ENCODE data around the gene C1orf21. TPM values are rescaled to one million over a fixed set of nuclear protein-coding genes. Genes with fewer than 3 reads are reported as not detected.
"Not testable (repeated sequence)": the region's sequence is repeated elsewhere in the genome, so short reads cannot be mapped to it uniquely, and the experiment has no call there.

The C1orf21 gene, protein sequence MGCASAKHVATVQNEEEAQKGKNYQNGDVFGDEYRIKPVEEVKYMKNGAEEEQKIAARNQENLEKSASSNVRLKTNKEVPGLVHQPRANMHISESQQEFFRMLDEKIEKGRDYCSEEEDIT
- total RNA-seq = 3.4 and 4.2 TPM in 2 replicates

DNA sequence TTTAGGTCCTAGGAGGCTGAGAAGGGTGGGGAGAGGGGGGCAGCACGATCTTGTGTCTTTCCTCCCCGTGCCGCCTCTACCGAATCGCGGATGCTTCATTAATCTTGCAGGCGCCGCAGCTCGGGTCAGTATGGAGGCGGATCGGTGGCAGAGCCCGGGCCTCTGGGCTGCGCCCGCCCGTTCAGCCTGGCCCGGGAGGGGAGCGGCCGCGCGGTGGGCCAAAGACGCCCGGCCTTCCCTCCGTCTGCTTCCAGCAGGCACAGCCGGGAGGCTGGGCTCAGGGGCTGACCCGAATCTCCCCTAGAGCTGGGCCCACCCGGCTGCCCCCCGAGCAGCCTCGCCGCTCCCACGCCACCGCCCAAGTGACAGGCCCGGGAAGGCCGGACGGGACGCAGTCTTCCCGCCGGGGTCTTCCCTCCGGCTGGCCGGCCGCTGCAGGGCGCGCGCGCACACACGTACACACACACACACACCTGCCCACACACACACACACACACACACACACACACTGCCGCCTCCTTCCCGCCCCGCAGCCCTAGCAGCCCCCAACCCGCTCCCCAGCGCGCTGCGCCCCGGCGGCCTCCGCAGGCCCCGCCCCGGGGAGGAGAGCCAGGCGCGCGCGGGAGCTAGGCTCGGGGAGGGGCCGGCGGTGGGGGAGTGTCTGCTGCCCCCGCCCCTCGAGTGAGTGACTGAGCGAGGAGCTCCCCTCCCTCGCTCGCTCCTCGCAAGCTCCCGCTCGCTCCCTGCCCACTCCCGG is at the start of gene C1orf21:
TSS of gene C1orf21 (plus strand) at position 718 of the 757 bp plus-strand sequence. CDS start 90,481 bp downstream, outside the sequence.
- H3K4me3 Mint-ChIP-seq (ENCODE audit: low read depth) = peak within 1 kb of the TSS; percentile 87
- peaks cover 76% of the 10 kb centered on the region for H3K27me3 Mint-ChIP-seq (ENCODE audit: low read depth)
- H3K9me3 Mint-ChIP-seq = no peaks in the 10 kb centered on the region
- H3K27ac Mint-ChIP-seq = peak within 1 kb of the TSS; percentile 70
- intact Hi-C loops (cut with micrococcal nuclease) = loop anchor here (2.0 to 10.0 kb wide), 6 partner anchors 104 to 752 kb away; partner anchors contain the start of genes ARPC5, RNF2 and TSEN15
- H3K36me3 Mint-ChIP-seq (ENCODE audit: low read depth) = no peaks in the 10 kb centered on the region
- peaks cover 22% of the 10 kb centered on the region for H3K4me1 Mint-ChIP-seq (ENCODE audit: low read depth)
- DNase-seq (ENCODE audit: low spot score) = peak; percentile 70

- H3K4me1 Mint-ChIP-seq (ENCODE audit: low read depth); H3K36me3 Mint-ChIP-seq (ENCODE audit: low read depth); H3K27me3 Mint-ChIP-seq (ENCODE audit: low read depth); H3K27ac Mint-ChIP-seq; intact Hi-C loops (cut with micrococcal nuclease); H3K9me3 Mint-ChIP-seq; H3K4me3 Mint-ChIP-seq (ENCODE audit: low read depth); DNase-seq (ENCODE audit: low spot score): not testable (repeated sequence)
These were observed 49.0 kb upstream of the C1orf21 start for GRCh38 chr1:184337865-184338264.

DNA sequence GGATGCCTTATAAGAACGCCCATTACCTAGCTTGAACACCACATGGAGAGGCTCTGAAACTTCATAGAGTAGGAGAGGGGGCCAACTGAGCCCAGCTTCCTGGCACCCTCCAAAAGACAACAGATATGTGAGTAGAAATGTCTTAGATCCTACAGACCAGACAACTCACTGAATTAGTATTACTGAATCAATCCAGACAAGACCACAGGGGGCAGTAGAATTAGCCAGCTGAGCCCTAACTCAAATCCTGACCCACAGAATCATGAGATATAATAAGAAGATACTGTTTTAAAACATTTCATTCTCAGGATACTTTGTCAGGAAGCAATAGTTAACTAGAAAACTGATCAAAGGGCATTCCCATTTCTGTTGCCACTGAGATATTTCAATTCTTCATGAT is 45.8 kb upstream of the C1orf21 start:
- Mint-ChIP-seq H3K9me3 (no peaks in the 10 kb centered on the region), H3K4me3 (ENCODE audit: low read depth) (no peak overlapping the region), H3K27ac (no peak overlapping the region), H3K36me3 (ENCODE audit: low read depth) (no peaks in the 10 kb centered on the region), H3K27me3 (ENCODE audit: low read depth) (no peaks in the 10 kb centered on the region), H3K4me1 (ENCODE audit: low read depth) (no peaks in the 10 kb centered on the region)
- no peak for DNase-seq (ENCODE audit: low spot score)
- intact Hi-C loops (cut with micrococcal nuclease) = no loop called here

- Mint-ChIP-seq H3K9me3 (no peaks in the 10 kb centered on the region), H3K4me1 (ENCODE audit: low read depth) (no peaks in the 10 kb centered on the region), H3K36me3 (ENCODE audit: low read depth) (no peaks in the 10 kb centered on the region), H3K27me3 (ENCODE audit: low read depth) (peaks cover 7% of the 10 kb centered on the region), H3K27ac (no peak overlapping the region), H3K4me3 (ENCODE audit: low read depth) (no peak overlapping the region)
- no peak for DNase-seq (ENCODE audit: low spot score)
- intact Hi-C loops (cut with micrococcal nuclease) = no loop called here
These were observed 36.3 kb upstream of the C1orf21 start for GRCh38 chr1:184350573-184350972.

GRCh38 chr1:184351416-184351975 is 35.3 kb upstream of the C1orf21 start:
- intact Hi-C loops (cut with micrococcal nuclease) = no loop called here
- peaks cover 12% of the 10 kb centered on the region for H3K27me3 Mint-ChIP-seq (ENCODE audit: low read depth)
- H3K27ac Mint-ChIP-seq = no peak overlapping the region
- no peaks in the 10 kb centered on the region for H3K4me1 Mint-ChIP-seq (ENCODE audit: low read depth)
- H3K36me3 Mint-ChIP-seq (ENCODE audit: low read depth) = no peaks in the 10 kb centered on the region
- H3K4me3 Mint-ChIP-seq (ENCODE audit: low read depth) = no peak overlapping the region
- no peaks in the 10 kb centered on the region for H3K9me3 Mint-ChIP-seq
- no peak for DNase-seq (ENCODE audit: low spot score)

DNA sequence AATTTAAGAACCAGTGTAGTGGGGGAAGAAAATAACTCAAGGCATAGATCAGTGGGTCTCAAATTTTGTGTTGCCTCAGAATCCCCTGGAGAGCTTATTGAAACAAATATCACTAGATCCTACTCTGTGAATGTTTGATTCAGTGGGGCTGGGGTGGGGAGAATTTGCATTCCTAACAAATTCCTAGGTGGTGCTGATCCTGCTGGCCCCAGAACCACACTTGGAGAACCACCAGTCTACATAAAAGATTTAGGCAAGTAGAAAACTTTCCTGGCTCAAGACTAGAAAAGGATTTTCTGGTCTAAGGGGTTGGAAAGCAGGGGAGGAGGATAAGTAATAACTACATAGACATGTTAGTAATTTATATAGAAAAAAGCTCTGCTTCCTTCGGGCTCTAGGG is 34.1 kb upstream of the C1orf21 start:
- intact Hi-C loops (cut with micrococcal nuclease) = no loop called here
- Mint-ChIP-seq H3K36me3 (ENCODE audit: low read depth) (no peaks in the 10 kb centered on the region), H3K9me3 (no peaks in the 10 kb centered on the region), H3K27ac (no peak overlapping the region), H3K4me1 (ENCODE audit: low read depth) (no peaks in the 10 kb centered on the region), H3K4me3 (ENCODE audit: low read depth) (no peak overlapping the region), H3K27me3 (ENCODE audit: low read depth) (peaks cover 10% of the 10 kb centered on the region)
- DNase-seq (ENCODE audit: low spot score) = no peak

GRCh38 chr1:184354719-184355118 is 32.1 kb upstream of the C1orf21 start:
- intact Hi-C loops (cut with micrococcal nuclease) = loop anchor here (2.0 kb wide), 1 partner anchor 50 kb away; no protein-coding TSS in a partner anchor
- Mint-ChIP-seq H3K27ac (no peak overlapping the region), H3K4me3 (ENCODE audit: low read depth) (no peak overlapping the region), H3K36me3 (ENCODE audit: low read depth) (no peaks in the 10 kb centered on the region), H3K27me3 (ENCODE audit: low read depth) (peaks cover 10% of the 10 kb centered on the region), H3K9me3 (no peaks in the 10 kb centered on the region), H3K4me1 (ENCODE audit: low read depth) (no peaks in the 10 kb centered on the region)
- DNase-seq (ENCODE audit: low spot score) = no peak

DNA sequence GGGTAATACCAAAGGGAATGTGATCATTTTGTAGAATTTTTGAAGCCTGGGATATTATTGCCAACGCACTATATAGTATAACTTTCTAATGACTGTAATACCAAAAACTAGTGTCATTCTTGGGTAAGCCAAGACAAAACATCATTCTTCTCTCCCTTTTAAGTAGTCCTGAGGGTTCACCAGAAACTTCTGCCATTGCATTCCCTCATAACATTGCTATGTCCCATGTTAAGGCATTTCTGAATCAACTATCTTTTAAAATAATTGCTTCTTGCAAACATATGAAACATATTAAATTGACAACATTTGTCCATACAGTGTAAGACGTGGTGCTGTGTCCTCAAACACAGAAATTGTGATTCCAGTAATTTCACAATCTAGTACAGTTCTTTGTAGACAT is 29.9 kb upstream of the C1orf21 start:
- Mint-ChIP-seq H3K27me3 (ENCODE audit: low read depth) (peaks cover 17% of the 10 kb centered on the region), H3K27ac (no peak overlapping the region), H3K4me3 (ENCODE audit: low read depth) (no peak overlapping the region), H3K9me3 (no peaks in the 10 kb centered on the region), H3K36me3 (ENCODE audit: low read depth) (no peaks in the 10 kb centered on the region), H3K4me1 (ENCODE audit: low read depth) (no peaks in the 10 kb centered on the region)
- intact Hi-C loops (cut with micrococcal nuclease) = no loop called here
- DNase-seq (ENCODE audit: low spot score) = no peak

DNA sequence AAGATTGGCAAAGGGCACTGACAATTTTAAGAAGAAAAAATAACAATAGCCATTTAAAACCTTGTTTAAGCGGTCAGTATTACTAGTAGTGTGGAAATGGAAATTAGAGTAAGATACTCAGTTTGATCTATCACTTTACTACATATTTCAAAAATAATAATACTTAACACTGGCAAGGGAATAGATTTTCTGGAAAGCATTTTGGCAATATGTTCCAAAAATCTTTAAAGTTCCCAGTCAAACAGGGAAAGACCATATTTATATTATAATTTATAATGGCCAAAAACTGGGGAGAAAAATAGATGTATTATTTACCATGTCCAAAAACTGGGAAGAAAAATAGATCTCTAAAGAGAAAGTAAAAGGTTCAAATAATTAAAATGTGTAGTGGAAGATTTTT is 28.6 kb upstream of the C1orf21 start:
- peaks cover 19% of the 10 kb centered on the region for H3K27me3 Mint-ChIP-seq (ENCODE audit: low read depth)
- no peak for DNase-seq (ENCODE audit: low spot score)
- H3K27ac Mint-ChIP-seq = no peak overlapping the region
- intact Hi-C loops (cut with micrococcal nuclease) = no loop called here
- no peaks in the 10 kb centered on the region for H3K36me3 Mint-ChIP-seq (ENCODE audit: low read depth)
- no peaks in the 10 kb centered on the region for H3K4me1 Mint-ChIP-seq (ENCODE audit: low read depth)
- H3K4me3 Mint-ChIP-seq (ENCODE audit: low read depth) = no peak overlapping the region
- no peaks in the 10 kb centered on the region for H3K9me3 Mint-ChIP-seq

- no peak overlapping the region for H3K27ac Mint-ChIP-seq
- no peaks in the 10 kb centered on the region for H3K36me3 Mint-ChIP-seq (ENCODE audit: low read depth)
- H3K27me3 Mint-ChIP-seq (ENCODE audit: low read depth) = peaks cover 19% of the 10 kb centered on the region
- no peaks in the 10 kb centered on the region for H3K9me3 Mint-ChIP-seq
- intact Hi-C loops (cut with micrococcal nuclease) = no loop called here
- no peak for DNase-seq (ENCODE audit: low spot score)
- H3K4me1 Mint-ChIP-seq (ENCODE audit: low read depth) = no peaks in the 10 kb centered on the region
- no peak overlapping the region for H3K4me3 Mint-ChIP-seq (ENCODE audit: low read depth)
These were observed 26.9 kb upstream of the C1orf21 start for GRCh38 chr1:184359909-184360308.

DNA sequence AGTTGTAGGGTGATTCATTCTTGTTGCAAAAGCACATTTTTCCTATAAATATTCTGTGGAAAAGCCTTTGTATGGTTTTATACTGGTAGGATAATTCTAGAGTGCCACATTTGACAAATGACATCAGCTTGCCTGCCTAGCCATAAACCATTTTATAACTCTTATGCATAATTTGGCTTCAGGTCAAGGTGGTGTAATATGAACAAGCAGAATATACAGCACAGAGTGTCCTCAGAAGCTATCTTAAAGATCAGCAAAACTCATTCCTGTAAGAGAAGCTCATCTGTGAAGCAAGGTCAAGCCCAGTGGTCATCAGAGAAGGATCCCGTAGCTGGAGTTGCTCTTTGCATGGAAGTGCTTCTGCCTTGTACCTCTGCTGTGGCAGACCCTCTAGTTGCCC is 24.0 kb upstream of the C1orf21 start:
- no peaks in the 10 kb centered on the region for H3K9me3 Mint-ChIP-seq
- H3K4me3 Mint-ChIP-seq (ENCODE audit: low read depth) = no peak overlapping the region
- no peak for DNase-seq (ENCODE audit: low spot score)
- no peaks in the 10 kb centered on the region for H3K36me3 Mint-ChIP-seq (ENCODE audit: low read depth)
- no peaks in the 10 kb centered on the region for H3K4me1 Mint-ChIP-seq (ENCODE audit: low read depth)
- peaks cover 9% of the 10 kb centered on the region for H3K27me3 Mint-ChIP-seq (ENCODE audit: low read depth)
- intact Hi-C loops (cut with micrococcal nuclease) = no loop called here
- H3K27ac Mint-ChIP-seq = no peak overlapping the region

GRCh38 chr1:184365699-184366098 is 21.1 kb upstream of the C1orf21 start:
- Mint-ChIP-seq H3K4me3 (ENCODE audit: low read depth) (no peak overlapping the region), H3K9me3 (no peaks in the 10 kb centered on the region), H3K27me3 (ENCODE audit: low read depth) (peaks cover 2% of the 10 kb centered on the region), H3K36me3 (ENCODE audit: low read depth) (no peaks in the 10 kb centered on the region), H3K4me1 (ENCODE audit: low read depth) (no peaks in the 10 kb centered on the region), H3K27ac (no peak overlapping the region)
- DNase-seq (ENCODE audit: low spot score) = no peak
- intact Hi-C loops (cut with micrococcal nuclease) = no loop called here

GRCh38 chr1:184366997-184367396 is 19.8 kb upstream of the C1orf21 start:
- peaks cover 2% of the 10 kb centered on the region for H3K27me3 Mint-ChIP-seq (ENCODE audit: low read depth)
- intact Hi-C loops (cut with micrococcal nuclease) = no loop called here
- no peaks in the 10 kb centered on the region for H3K4me1 Mint-ChIP-seq (ENCODE audit: low read depth)
- no peak for DNase-seq (ENCODE audit: low spot score)
- no peaks in the 10 kb centered on the region for H3K36me3 Mint-ChIP-seq (ENCODE audit: low read depth)
- H3K9me3 Mint-ChIP-seq = no peaks in the 10 kb centered on the region
- no peak overlapping the region for H3K4me3 Mint-ChIP-seq (ENCODE audit: low read depth)
- H3K27ac Mint-ChIP-seq = no peak overlapping the region

Measured in activated T-helper 2 cell treated with anti-CD3 and anti-CD28 coated beads, Interferon-gamma antibody, Interleukin-2, Interleukin-4, amounts not matched to agents 10 μg/mL and 5 μg/mL and 100 μg/mL, durations not matched to agents 14 hours and 24 hours and 36 hours (primary cell).